ENCODE data around the gene SLX4IP.

The SLX4IP gene

DNA sequence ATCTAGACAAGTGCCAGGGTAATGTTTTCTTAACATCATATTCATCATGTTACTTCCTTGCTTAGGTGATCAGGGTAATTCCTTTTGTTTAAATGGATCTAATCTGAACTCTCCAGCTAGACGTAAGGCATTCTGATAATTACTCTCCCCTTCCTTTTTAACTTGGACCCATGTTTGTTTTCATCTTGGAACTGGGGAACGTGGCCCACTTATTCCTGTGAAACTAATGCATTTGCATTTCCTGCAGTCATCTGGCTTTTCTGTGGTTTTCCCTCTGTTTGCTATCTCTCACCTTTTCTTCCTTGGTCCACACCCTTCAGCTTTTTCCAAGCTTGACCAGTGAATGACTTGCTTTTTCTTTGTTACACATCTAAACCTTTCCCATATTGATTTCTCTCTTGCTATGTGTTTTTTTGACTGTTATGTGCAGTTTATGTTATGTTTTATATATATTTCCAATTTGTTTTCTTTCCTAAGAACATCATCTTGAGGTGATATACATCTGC lies 33.3 kb downstream of the SLX4IP start:
- TF ChIP-seq IKZF3 (tag by site-specific recombination; IDR thresholded peaks at IDR 0.05) (no peak), ZNF16 (tag by site-specific recombination; IDR thresholded peaks at IDR 0.05; ENCODE audit: low read depth) (no peak), ZBTB8A (tag by site-specific recombination; IDR thresholded peaks at IDR 0.05) (no peak), ZSCAN30 (tag by site-specific recombination; IDR thresholded peaks at IDR 0.05) (no peak), ZNF549 (tag by site-specific recombination; IDR thresholded peaks at IDR 0.05) (no peak), PRDM10 (tag by site-specific recombination; IDR thresholded peaks at IDR 0.05) (no peak), ZNF221 (tag by site-specific recombination; IDR thresholded peaks at IDR 0.05; ENCODE audit: borderline replicate concordance) (no peak), ZNF311 (tag by site-specific recombination; IDR thresholded peaks at IDR 0.05; ENCODE audit: borderline replicate concordance) (no peak), ZNF626 (tag by site-specific recombination; IDR thresholded peaks at IDR 0.05) (no peak), ZNF747 (tag by site-specific recombination; IDR thresholded peaks at IDR 0.05) (no peak), ZNF548 (tag by site-specific recombination; IDR thresholded peaks at IDR 0.05) (no peak), TCF7L2 (IDR thresholded peaks at IDR 0.05; ENCODE audit: borderline replicate concordance, low read depth, low read length) (no peak), KLF10 (tag by site-specific recombination; IDR thresholded peaks at IDR 0.05) (no peak)
- TF ChIP-seq, protein P1, sequence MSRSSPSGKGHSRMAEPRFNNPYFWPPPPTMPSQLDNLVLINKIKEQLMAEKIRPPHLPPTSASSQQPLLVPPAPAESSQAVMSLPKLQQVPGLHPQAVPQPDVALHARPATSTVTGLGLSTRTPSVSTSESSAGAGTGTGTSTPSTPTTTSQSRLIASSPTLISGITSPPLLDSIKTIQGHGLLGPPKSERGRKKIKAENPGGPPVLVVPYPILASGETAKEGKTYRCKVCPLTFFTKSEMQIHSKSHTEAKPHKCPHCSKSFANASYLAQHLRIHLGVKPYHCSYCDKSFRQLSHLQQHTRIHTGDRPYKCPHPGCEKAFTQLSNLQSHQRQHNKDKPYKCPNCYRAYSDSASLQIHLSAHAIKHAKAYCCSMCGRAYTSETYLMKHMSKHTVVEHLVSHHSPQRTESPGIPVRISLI (tag by site-specific recombination; IDR thresholded peaks at IDR 0.05) = no peak
- TF ChIP-seq, protein P2, sequence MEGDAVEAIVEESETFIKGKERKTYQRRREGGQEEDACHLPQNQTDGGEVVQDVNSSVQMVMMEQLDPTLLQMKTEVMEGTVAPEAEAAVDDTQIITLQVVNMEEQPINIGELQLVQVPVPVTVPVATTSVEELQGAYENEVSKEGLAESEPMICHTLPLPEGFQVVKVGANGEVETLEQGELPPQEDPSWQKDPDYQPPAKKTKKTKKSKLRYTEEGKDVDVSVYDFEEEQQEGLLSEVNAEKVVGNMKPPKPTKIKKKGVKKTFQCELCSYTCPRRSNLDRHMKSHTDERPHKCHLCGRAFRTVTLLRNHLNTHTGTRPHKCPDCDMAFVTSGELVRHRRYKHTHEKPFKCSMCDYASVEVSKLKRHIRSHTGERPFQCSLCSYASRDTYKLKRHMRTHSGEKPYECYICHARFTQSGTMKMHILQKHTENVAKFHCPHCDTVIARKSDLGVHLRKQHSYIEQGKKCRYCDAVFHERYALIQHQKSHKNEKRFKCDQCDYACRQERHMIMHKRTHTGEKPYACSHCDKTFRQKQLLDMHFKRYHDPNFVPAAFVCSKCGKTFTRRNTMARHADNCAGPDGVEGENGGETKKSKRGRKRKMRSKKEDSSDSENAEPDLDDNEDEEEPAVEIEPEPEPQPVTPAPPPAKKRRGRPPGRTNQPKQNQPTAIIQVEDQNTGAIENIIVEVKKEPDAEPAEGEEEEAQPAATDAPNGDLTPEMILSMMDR (tag by site-specific recombination; IDR thresholded peaks at IDR 0.05) = no peak
- TF ChIP-seq, protein P3, sequence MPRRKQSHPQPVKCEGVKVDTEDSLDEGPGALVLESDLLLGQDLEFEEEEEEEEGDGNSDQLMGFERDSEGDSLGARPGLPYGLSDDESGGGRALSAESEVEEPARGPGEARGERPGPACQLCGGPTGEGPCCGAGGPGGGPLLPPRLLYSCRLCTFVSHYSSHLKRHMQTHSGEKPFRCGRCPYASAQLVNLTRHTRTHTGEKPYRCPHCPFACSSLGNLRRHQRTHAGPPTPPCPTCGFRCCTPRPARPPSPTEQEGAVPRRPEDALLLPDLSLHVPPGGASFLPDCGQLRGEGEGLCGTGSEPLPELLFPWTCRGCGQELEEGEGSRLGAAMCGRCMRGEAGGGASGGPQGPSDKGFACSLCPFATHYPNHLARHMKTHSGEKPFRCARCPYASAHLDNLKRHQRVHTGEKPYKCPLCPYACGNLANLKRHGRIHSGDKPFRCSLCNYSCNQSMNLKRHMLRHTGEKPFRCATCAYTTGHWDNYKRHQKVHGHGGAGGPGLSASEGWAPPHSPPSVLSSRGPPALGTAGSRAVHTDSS (tag by site-specific recombination; IDR thresholded peaks at IDR 0.05) = no peak
- TF ChIP-seq, protein P4, sequence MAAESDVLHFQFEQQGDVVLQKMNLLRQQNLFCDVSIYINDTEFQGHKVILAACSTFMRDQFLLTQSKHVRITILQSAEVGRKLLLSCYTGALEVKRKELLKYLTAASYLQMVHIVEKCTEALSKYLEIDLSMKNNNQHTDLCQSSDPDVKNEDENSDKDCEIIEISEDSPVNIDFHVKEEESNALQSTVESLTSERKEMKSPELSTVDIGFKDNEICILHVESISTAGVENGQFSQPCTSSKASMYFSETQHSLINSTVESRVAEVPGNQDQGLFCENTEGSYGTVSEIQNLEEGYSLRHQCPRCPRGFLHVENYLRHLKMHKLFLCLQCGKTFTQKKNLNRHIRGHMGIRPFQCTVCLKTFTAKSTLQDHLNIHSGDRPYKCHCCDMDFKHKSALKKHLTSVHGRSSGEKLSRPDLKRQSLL (tag by site-specific recombination; IDR thresholded peaks at IDR 0.05) = no peak
- Histone ChIP-seq H3K4me3 (ENCODE audit: low read depth, low read length) (no peak overlapping the region), H3K9me3 (ENCODE audit: control insufficient read depth, insufficient read depth, low read depth, low read length) (no peaks in the 10 kb centered on the region), H3K36me3 (ENCODE audit: control insufficient read depth in 2 of 2, insufficient read depth in 1 of 2, low read length in 2 of 2) (no peaks in the 10 kb centered on the region; a peak in 1 of 3 replicates), H3K27ac (ENCODE audit: extremely low read depth, low read depth, low read length) (no peak overlapping the region), H3K4me1 (ENCODE audit: control insufficient read depth, insufficient read depth, low read length) (no peaks in the 10 kb centered on the region)
- ChIA-PET CTCF (interaction anchor here (0.6 to 1.5 kb wide), 10 partner anchors 9 to 1076 kb away, joined by 3 to 7 read pairs (median 4); no protein-coding TSS in a partner anchor), POLR2A (no interaction called here)

Data from HEK293 (cell line).